SK-MEL-5 (cell line): ENCODE measurements around the gene CPA5. TPM values are rescaled to one million over a fixed set of nuclear protein-coding genes. Genes with fewer than 3 reads are reported as not detected.

Source experiments
- DNase-seq: peaks from one replicate; pipeline ENCODE4 v3.0.0-alpha.2; 2016; ENCODE audit warnings: low read depth, low spot score
- in situ Hi-C: cut with HindIII; loops from 2 replicates; pipeline ENCODE4 v1.10.0; 2016; ENCODE audit warnings: low sequenced_read_pairs, high pct_unique_total_duplicates, low pct_unique_long_range_greater_than_20kb
- total RNA-seq: library from RNA; depleted of rRNA; stranded (reverse); fragments of >200 nt; shearing (Covaris generic); gene quantifications from 2 replicates; pipeline ENCODE4 v1.2.3, GENCODE V29; 2014

The CPA5 gene
- total RNA-seq, 1 experiment from 2014 or later: not detected

- in situ Hi-C loops: no loop called here
- no peak for DNase-seq
These were observed 7.1 kb downstream of the CPA5 start for GRCh38 chr7:130351791-130352090.

DNA sequence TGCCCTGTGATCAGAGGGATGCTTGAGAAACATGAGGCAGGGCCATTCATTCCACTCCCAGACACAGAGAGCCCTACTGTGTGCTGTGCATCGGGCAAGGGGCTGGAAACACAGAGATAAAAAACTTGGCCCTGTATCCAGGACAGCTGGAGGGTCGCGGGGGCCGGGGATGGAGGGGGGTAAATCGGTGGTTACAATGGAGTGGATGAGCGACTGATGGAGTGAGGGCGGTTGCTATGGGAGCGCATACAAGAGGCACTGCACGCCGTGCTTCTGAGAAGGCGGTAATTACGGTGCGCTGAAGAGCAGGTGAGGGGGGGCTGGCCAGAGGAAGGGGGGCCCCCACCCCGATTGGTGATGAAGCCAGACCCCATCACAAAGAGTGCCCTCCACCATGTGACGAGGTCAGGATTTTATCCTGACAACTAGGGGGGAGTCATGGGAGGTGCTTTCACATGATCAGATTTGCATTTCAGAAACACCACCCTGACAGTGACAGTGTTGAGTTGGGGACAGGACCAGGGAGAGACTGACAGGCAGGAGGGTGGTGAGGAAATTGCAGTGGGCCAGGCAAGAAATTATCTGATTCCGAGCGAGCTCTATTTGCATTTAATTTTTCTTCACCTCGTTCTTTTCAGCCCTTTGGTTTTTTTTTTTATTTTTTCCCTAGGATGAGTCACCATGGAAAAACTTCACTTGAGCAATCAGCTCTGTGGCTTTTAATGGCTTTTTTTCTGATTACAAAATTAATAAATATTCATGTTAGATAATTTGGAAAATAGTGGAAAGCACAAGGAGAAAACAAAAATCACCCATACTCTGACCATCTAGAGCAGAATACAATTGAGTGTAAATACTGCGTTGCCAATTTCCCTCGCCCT, 7.8 kb downstream of the CPA5 start:
- DNase-seq: no peak
- in situ Hi-C loops: no loop called here

GRCh38 chr7:130353196-130353595, 8.6 kb downstream of the CPA5 start:
- DNase-seq: no peak
- in situ Hi-C loops: no loop called here

DNA sequence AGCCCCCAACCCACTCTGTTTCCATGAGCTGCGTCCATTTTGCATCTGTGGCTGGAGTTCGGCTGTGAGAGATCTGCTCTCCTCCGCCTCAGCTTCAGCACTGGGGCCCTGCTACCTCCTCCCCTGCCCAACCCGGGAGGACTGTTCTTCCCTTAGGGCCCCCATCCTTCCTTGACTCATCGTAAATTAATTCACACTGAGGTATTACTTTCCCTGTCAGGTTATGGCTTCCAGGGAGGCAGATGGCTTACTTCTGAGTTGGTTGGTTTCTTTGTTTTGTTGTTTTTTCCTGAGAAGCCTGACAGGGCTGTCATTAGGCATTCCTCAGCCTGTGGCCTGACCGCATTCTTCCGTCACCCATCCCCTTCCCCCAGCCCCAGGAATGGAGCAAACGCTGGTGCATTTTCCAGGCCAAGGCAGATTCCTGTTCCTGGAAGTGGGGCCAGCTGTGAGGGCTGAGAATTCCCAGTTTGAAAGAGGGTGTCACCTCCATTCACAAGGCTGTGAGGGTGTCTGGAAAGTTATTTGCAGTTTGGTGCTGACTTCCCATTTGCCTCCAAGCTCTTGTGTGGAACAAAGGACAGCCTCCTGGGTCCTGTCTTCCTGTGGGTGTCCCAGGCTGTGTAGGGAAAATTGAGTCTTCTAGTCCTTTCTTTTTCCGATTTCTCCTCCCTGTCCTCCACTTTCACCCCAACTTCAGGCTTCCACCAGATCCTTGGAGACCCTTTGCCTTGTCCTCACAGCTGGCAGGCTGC, 11.7 kb downstream of the CPA5 start:
- in situ Hi-C loops: no loop called here
- DNase-seq: peak; percentile 14

DNA sequence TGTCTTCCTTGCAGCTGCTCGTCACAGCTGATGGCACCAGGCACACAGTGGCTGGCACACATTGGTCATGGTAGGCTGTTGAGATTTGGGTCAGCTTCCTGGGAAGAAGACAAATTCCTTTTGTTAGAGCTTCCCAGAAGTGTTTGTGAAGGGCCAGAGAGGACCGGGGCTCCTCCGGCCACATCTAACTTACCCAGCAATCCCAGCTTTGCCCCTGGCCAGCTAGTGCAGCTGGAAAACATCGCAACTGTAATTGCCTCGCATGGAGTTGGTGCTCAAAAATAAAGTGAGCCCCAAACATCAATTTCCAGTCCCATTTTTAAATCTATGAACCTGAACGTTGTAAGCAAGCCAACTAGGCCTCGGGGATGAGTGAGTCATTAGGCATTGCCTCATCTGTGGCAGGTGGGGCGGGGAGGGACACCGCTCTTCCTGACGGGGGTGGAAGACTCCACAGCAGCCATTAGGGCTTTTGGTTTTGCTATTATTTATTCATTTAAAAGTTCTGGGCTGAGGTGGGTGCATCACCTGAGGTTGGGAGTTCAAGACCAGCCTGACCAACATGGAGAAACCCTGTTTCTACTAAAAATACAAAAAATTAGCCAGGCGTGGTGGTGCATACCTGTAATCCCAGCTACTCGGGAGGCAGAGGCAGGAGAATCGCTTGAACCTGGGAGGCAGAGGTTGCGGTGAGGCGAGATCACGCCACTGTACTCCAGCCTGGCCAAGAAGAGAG, 12.4 kb downstream of the CPA5 start:
- in situ Hi-C loops: no loop called here
- DNase-seq: no peak

- in situ Hi-C loops: no loop called here
- DNase-seq: no peak
These were observed 13.9 kb downstream of the CPA5 start for GRCh38 chr7:130358471-130358870.

DNA sequence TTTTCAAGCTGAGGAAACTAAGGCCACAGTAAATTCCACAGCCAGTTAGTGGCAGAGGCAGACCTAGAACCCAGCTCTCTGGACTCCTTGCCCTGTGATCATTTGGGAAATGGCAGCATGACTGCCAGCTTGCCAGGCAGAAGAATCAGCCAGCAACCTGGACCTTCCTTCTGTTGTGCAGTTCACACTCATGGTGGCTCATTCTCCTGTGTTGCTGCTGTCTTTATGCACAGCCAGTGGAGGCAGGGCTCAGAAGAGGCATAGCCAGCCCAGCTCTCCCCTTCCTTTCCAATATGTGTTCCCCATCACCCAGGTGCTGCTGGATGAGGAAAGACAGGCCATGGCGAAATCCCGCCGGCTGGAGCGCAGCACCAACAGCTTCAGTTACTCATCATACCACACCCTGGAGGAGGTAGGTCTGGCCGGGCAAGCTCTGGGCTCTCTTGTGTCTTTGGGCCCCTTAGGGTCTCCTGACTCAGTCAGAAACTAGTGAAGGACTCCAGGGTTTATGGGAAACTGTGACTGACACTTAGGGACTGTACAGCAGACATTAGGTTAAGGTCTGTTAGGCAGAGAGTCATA, 14.8 kb downstream of the CPA5 start:
- DNase-seq: no peak
- in situ Hi-C loops: no loop called here

GRCh38 chr7:130360518-130360917, 15.9 kb downstream of the CPA5 start:
- no peak for DNase-seq
- in situ Hi-C loops: no loop called here

DNA sequence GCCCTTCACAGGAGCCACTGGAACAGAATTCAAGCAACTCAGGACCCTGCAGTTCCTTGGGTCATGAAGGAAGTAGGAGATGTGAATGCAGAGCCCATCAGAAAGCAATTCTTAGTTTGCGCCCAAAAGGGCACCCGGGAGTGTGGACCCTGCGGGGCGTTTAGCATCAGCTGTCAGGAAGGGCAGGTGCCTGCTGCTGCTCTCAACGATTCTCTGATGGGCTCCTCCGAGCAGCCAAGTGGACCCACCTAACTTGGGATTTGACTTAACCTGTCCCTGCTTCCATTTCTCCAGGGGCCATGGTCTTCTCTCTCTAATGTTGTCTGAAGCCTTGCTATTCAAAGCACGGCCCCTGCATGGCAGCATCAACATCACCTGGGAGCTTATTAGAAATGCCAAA, 17.1 kb downstream of the CPA5 start:
- in situ Hi-C loops: no loop called here
- DNase-seq: no peak

GRCh38 chr7:130362251-130362816, 17.7 kb downstream of the CPA5 start:
- no peak for DNase-seq
- in situ Hi-C loops: no loop called here

DNA sequence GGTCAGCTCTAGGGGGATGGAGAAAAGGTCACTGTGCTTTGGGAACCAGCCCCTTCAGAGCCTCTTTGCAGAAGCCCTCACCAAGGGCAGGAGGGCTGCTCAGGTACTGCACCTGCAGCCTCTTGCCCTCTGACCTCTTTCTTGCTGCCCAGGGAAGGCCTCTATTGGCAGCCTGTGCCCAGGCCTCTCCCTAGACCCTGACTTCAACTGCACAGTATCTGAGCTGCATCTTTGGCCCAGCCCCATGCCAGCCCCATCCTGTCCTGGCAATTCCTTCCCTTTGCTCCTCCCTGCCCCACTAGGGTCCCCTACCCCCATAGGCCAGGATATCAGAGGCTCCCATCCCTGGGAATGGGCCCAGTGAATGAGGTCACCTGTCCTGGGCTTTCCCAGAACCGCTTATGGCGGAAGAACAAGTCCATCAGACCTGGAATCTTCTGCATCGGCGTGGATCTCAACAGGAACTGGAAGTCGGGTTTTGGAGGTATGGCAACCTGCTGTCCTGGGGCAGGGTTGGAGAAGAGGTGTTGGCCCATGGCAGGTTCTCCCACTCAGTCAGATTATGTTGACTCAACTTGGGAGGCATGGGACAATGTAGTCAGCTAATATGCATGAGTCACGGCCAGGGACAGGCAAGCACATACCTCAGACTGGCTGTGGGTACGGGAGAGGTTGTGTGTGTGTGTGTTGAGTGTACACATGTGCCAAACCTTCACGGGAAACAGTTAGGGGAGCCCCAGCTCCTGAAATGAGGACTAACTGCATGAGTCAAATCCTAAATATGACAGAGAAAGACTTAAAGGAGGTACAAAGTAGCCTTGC, 18.6 kb downstream of the CPA5 start:
- DNase-seq: no peak
- in situ Hi-C loops: no loop called here

DNA sequence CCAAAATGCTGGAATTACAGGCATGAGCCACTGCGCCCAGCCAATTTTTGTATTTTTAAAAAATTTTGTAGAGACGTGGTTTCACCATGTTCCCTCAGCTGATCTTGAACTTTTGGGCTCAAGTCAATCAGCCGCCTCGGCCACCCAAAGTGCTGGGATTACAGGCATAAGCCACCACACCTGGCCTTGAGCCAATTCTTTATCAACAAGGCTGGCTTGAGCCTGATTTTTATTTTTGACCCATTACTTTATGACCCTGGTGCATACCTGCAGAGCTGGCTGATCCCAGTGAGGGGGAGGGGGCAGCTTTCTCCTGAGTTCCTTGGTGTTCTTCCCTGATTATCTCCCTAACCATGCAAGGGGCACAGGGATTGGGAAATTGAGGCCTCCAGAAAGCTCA, 19.8 kb downstream of the CPA5 start:
- no peak for DNase-seq
- in situ Hi-C loops: no loop called here

DNA sequence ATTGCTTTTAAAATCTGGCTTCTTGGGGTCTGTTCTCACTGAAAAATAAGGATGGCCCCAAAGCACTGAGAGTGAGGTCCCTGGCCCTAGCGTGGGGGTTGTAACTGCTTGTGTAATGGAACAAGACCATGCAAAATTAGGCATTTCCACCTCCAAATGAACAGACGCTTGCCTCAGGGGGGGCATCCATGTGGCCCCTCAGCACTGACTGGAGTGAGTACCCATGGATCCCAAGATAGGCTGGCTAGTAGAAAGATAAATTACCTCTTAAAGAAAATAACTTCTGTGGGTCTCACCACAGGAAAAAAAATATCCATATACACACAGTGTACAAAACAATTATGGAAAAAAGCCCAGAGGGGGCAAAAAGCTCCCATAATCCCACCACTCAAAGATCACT, 20.5 kb downstream of the CPA5 start:
- DNase-seq: no peak
- in situ Hi-C loops: no loop called here

GRCh38 chr7:130365511-130366441, 21.2 kb downstream of the CPA5 start:
- in situ Hi-C loops: no loop called here
- DNase-seq: no peak

- in situ Hi-C loops: no loop called here
- DNase-seq: no peak
These were observed 21.9 kb downstream of the CPA5 start for GRCh38 chr7:130366564-130366963.

- DNase-seq: no peak
- in situ Hi-C loops: no loop called here
These were observed 22.6 kb downstream of the CPA5 start for GRCh38 chr7:130367088-130367755.
